GM23338 (cell line): ENCODE results near the gene MYO18A. TPM values are rescaled to one million over a fixed set of nuclear protein-coding genes. Genes with fewer than 3 reads are reported as not detected.
A peak's percentile ranks its signal among the peaks of the same experiment; 100 is the strongest.
"Not testable (repeated sequence)": the region's sequence is repeated elsewhere in the genome, so short reads cannot be mapped to it uniquely, and the experiment has no call there.

Source experiments
- ATAC-seq: fragments of 200-7000 bp; cut with Tn5 transposase; 3 replicates; pipeline ENCODE4 v1.9.1; 2020
- DNase-seq: peaks from one replicate; pipeline ENCODE4 v3.0.0-alpha.2; 2015; ENCODE audit warnings: low spot score
- H2AFZ ChIP-seq: fragments of 200-600 bp; sonication (generic); 2 replicates; pipeline ENCODE4 v1.8.0; 2016; ENCODE audit warnings: antibody characterized with exemption, mild to moderate bottlenecking, moderate library complexity
- H3F3A ChIP-seq: fragments of 200-600 bp; sonication (generic); replicated peaks from 2 replicates; pipeline ENCODE4 v1.8.0; 2017; ENCODE audit warnings: antibody characterized with exemption, mixed run types, low read depth
- H3K27ac ChIP-seq: fragments of 200-600 bp; sonication (generic); 2 replicates; pipeline ENCODE4 v1.6.1; 2016; ENCODE audit warnings: low read depth
- H3K27me3 ChIP-seq: fragments of 200-600 bp; sonication (generic); 2 replicates; pipeline ENCODE4 v1.8.0; 2016; ENCODE audit warnings: mild to moderate bottlenecking, mixed run types, moderate library complexity; ENCODE audit not compliant: insufficient read depth
- H3K36me3 ChIP-seq: fragments of 200-600 bp; sonication (generic); 2 replicates; pipeline ENCODE4 v1.8.0; 2016; ENCODE audit warnings: mild to moderate bottlenecking; ENCODE audit not compliant: insufficient read depth
- H3K4me1 ChIP-seq: fragments of 200-600 bp; sonication (generic); 2 replicates; pipeline ENCODE4 v1.8.0; 2016; ENCODE audit warnings: mild to moderate bottlenecking, moderate library complexity; ENCODE audit not compliant: insufficient read depth
- H3K4me2 ChIP-seq: fragments of 200-600 bp; sonication (generic); 2 replicates; pipeline ENCODE4 v1.7.1; 2017; ENCODE audit warnings: mixed run types
- H3K4me3 ChIP-seq: fragments of 200-600 bp; sonication (generic); 2 replicates; pipeline ENCODE4 v1.6.1; 2016; ENCODE audit warnings: mixed run types
- H3K79me2 ChIP-seq: fragments of 200-600 bp; sonication (generic); replicated peaks from 2 replicates; pipeline ENCODE4 v1.8.0; 2017; ENCODE audit warnings: mild to moderate bottlenecking; ENCODE audit not compliant: insufficient read depth
- H3K9me2 ChIP-seq: fragments of 200-600 bp; sonication (generic); 2 replicates; pipeline ENCODE4 v1.8.0; 2017; ENCODE audit not compliant: insufficient read depth
- H4K20me1 ChIP-seq: fragments of 200-600 bp; sonication (generic); replicated peaks from 2 replicates; pipeline ENCODE4 v1.8.0; 2017; ENCODE audit warnings: mild to moderate bottlenecking; ENCODE audit not compliant: insufficient read depth
- H3K27ac Mint-ChIP-seq: 2 replicates; pipeline ENCODE4 v1.8.0; 2020; ENCODE audit warnings: inconsistent platforms, mild to moderate bottlenecking, moderate library complexity, mixed read lengths
- H3K27me3 Mint-ChIP-seq: 3 replicates; pipeline ENCODE4 v1.8.0; 2022; ENCODE audit warnings: low read depth, mild to moderate bottlenecking, moderate library complexity, mixed read lengths, inconsistent platforms; ENCODE audit not compliant: insufficient read depth, poor library complexity
- H3K36me3 Mint-ChIP-seq: 3 replicates; pipeline ENCODE4 v1.8.0; 2021; ENCODE audit warnings: low read depth, mild to moderate bottlenecking, inconsistent platforms, moderate library complexity, mixed read lengths
- H3K4me1 Mint-ChIP-seq: 3 replicates; pipeline ENCODE4 v1.8.0; 2020; ENCODE audit warnings: mild to moderate bottlenecking, inconsistent platforms, mixed read lengths
- H3K4me3 Mint-ChIP-seq: 3 replicates; pipeline ENCODE4 v1.8.0; 2021; ENCODE audit warnings: moderate library complexity, mild to moderate bottlenecking, inconsistent platforms, mixed read lengths
- H3K9me3 Mint-ChIP-seq: 3 replicates; pipeline ENCODE4 v1.8.0; 2020; ENCODE audit warnings: moderate library complexity, mild to moderate bottlenecking, inconsistent platforms, mixed read lengths
- STAT1 ChIP-seq: IDR thresholded peaks from one replicate; pipeline ENCODE4 v1.6.1; 2016; ENCODE audit warnings: antibody characterized with exemption; ENCODE audit not compliant: unreplicated experiment
- ZNF462 ChIP-seq: fragments of 250-450 bp; sonication (Bioruptor Pico); IDR thresholded peaks from 2 replicates; pipeline ENCODE4 v1.5.0; 2020; ENCODE audit warnings: mild to moderate bottlenecking, moderate library complexity
- polyA plus RNA-seq: library from polyadenylated mRNA; unstranded; fragments of >200 nt; fragmentation: Nextera tagmentation; extraction: Ambion mirVana; gene quantifications from 2 replicates; pipeline ENCODE4 v1.2.1, GENCODE V29; 2016
- total RNA-seq: library from RNA; depleted of rRNA; stranded (reverse); fragments of >200 nt; shearing (Covaris generic); gene quantifications from 2 replicates; pipeline ENCODE4 v1.2.3, GENCODE V29; 2014

The MYO18A gene
- total and polyA plus RNA-seq, 2 experiments from 2014 or later: 18.3 to 37.5 TPM

GRCh38 chr17:29205047-29205446 lies 24.8 kb upstream of the MYO18A start (continued):
- TF ChIP-seq ZNF462 (no peak), STAT1 (no peak)

GRCh38 chr17:29204068-29204804 lies 24.0 kb upstream of the MYO18A start:
- ATAC-seq, H3K4me3 ChIP-seq, H3K36me3 ChIP-seq, H3F3A ChIP-seq, H3K9me2 ChIP-seq, H3K36me3 Mint-ChIP-seq, H3K27ac ChIP-seq, H4K20me1 ChIP-seq, H3K27me3 Mint-ChIP-seq, H3K79me2 ChIP-seq, H3K9me3 Mint-ChIP-seq, H3K4me1 ChIP-seq, DNase-seq, H3K4me3 Mint-ChIP-seq, H3K27ac Mint-ChIP-seq, H3K4me2 ChIP-seq, H3K27me3 ChIP-seq: not testable (repeated sequence)
- peaks cover 23% of the 10 kb centered on the region for H3K4me1 Mint-ChIP-seq
- H2AFZ ChIP-seq: peak overlapping the region; percentile 66; the same call in 1 of the 2 replicates
